Prostate gland (tissue), 2 donors: ENCODE results near the gene HPCAL4.

Source experiments
- POLR2A ChIP-seq: fragments of 450-650 bp; IDR thresholded peaks from one replicate; pipeline ENCODE4 v1.6.1; 2016; ENCODE audit warnings: antibody characterized with exemption, mild to moderate bottlenecking
- TF ChIP-seq, protein P1 (sequence below), 4 experiments: fragments of 200-600 bp in 2 of 4; fragments of 450-650 bp in 2 of 4; sonication (generic) in 2 of 4; IDR thresholded peaks; 1 replicate in 3 of 4; 2 replicates in 1 of 4; pipeline ENCODE4 v1.5.1; 2016 to 2019; ENCODE audit warnings: antibody characterized with exemption in 4 of 4, mild to moderate bottlenecking in 2 of 4, moderate library complexity in 2 of 4

GRCh38 chr1:39643705-39644104, 47.5 kb downstream of the HPCAL4 start:
- TF ChIP-seq, protein P1, sequence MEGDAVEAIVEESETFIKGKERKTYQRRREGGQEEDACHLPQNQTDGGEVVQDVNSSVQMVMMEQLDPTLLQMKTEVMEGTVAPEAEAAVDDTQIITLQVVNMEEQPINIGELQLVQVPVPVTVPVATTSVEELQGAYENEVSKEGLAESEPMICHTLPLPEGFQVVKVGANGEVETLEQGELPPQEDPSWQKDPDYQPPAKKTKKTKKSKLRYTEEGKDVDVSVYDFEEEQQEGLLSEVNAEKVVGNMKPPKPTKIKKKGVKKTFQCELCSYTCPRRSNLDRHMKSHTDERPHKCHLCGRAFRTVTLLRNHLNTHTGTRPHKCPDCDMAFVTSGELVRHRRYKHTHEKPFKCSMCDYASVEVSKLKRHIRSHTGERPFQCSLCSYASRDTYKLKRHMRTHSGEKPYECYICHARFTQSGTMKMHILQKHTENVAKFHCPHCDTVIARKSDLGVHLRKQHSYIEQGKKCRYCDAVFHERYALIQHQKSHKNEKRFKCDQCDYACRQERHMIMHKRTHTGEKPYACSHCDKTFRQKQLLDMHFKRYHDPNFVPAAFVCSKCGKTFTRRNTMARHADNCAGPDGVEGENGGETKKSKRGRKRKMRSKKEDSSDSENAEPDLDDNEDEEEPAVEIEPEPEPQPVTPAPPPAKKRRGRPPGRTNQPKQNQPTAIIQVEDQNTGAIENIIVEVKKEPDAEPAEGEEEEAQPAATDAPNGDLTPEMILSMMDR (IDR thresholded peaks at IDR 0.05): no peak
- TF ChIP-seq POLR2A: no peak
